Stimulated activated CD4-positive, alpha-beta T cell treated with anti-CD3 and anti-CD28 coated beads, Interleukin-2, amount 100 ng/mL, for 4 hours (primary cell): ENCODE measurements around the gene HDAC4.

ENCODE experiments used
- DNase-seq: peaks from one replicate; pipeline ENCODE4 v3.0.0-alpha.2; 2020; ENCODE audit warnings: low read depth

HDAC4 gene

GRCh38 chr2:239368906-239369552 lies 31.8 kb downstream of the HDAC4 start:
- no peak for DNase-seq

GRCh38 chr2:239368321-239368720 lies 32.5 kb downstream of the HDAC4 start:
- no peak for DNase-seq

- no peak for DNase-seq
Measured at GRCh38 chr2:239366740-239367139, 34.1 kb downstream of the HDAC4 start.

- DNase-seq = no peak
Measured at GRCh38 chr2:239365782-239366435, 34.9 kb downstream of the HDAC4 start.

GRCh38 chr2:239365071-239365781 lies 35.6 kb downstream of the HDAC4 start:
- DNase-seq = no peak

GRCh38 chr2:239363946-239364637 lies 36.7 kb downstream of the HDAC4 start:
- no peak for DNase-seq

- no peak for DNase-seq
Measured at GRCh38 chr2:239362507-239362906, 38.3 kb downstream of the HDAC4 start.

- no peak for DNase-seq
Measured at GRCh38 chr2:239361311-239361642, 39.5 kb downstream of the HDAC4 start.

- no peak for DNase-seq
Measured at GRCh38 chr2:239360421-239361310, 40.2 kb downstream of the HDAC4 start.

GRCh38 chr2:239360008-239360407 lies 40.8 kb downstream of the HDAC4 start:
- no peak for DNase-seq

GRCh38 chr2:239359196-239359912 lies 41.5 kb downstream of the HDAC4 start:
- DNase-seq = no peak

GRCh38 chr2:239358062-239358754 lies 42.6 kb downstream of the HDAC4 start:
- no peak for DNase-seq

GRCh38 chr2:239355724-239356123 lies 45.1 kb downstream of the HDAC4 start:
- no peak for DNase-seq

- DNase-seq = no peak
Measured at GRCh38 chr2:239355139-239355538, 45.7 kb downstream of the HDAC4 start.

- no peak for DNase-seq
Measured at GRCh38 chr2:239354791-239355136, 46.1 kb downstream of the HDAC4 start.

- no peak for DNase-seq
Measured at GRCh38 chr2:239354132-239354790, 46.6 kb downstream of the HDAC4 start.

- no peak for DNase-seq
Measured at GRCh38 chr2:239353692-239354091, 47.1 kb downstream of the HDAC4 start.

- DNase-seq = no peak
Measured at GRCh38 chr2:239351687-239352086, 49.1 kb downstream of the HDAC4 start.

GRCh38 chr2:239349453-239350135 lies 51.2 kb downstream of the HDAC4 start:
- no peak for DNase-seq
